ENCODE measurements around the gene UTS2B. TPM values are rescaled to one million over a fixed set of nuclear protein-coding genes. Genes with fewer than 3 reads are reported as not detected.

The UTS2B gene
- not detected in 5 replicates for total RNA-seq (2022; extraction: Qiagen RNA extraction; ENCODE audit: low read depth)

GRCh38 chr3:191329654-191330529, at the start of gene UTS2B:
UTS2B (minus strand) TSS chr3:191330526; CDS start chr3:191282189, 48,337 bp downstream.

GRCh38 chr3:191328962-191329653, 1.2 kb downstream of the UTS2B start, which contains the start of gene CCDC50:
CCDC50 (plus strand) TSS chr3:191329394; CDS start chr3:191329675, 281 bp downstream.

Other genes with a start within 250 kb of the UTS2B start
- not detected in 5 replicates for gene OSTN, start 131.3 kb downstream of the UTS2B start, total RNA-seq (2022; extraction: Qiagen RNA extraction; ENCODE audit: low read depth)
- gene CCDC50, start 1.1 kb downstream of the UTS2B start, total RNA-seq (2022; extraction: Qiagen RNA extraction; ENCODE audit: low read depth), result 21.3 to 29.5 TPM (median 27.6 TPM) in 5 replicates
- gene PYDC2, start 130.6 kb upstream of the UTS2B start, total RNA-seq (2022; extraction: Qiagen RNA extraction; ENCODE audit: low read depth), result not detected in 5 replicates